Hematopoietic multipotent progenitor cell treated with erythropoietin and hydrocortisone succinate and interleukin-3 and kit ligand, for 8 days (in vitro differentiated cells): ENCODE results near the gene TNS3.

Source experiments
- DNase-seq: peaks from one replicate; pipeline ENCODE4 v3.0.0-alpha.2; 2015

The TNS3 gene

GRCh38 chr7:47231627-47232026, 350.3 kb downstream of the TNS3 start:
- DNase-seq: no peak

GRCh38 chr7:47231032-47231431, 350.9 kb downstream of the TNS3 start:
- no peak for DNase-seq

GRCh38 chr7:47228386-47229014, 353.4 kb downstream of the TNS3 start:
- DNase-seq: no peak

GRCh38 chr7:47227762-47228177, 354.1 kb downstream of the TNS3 start:
- no peak for DNase-seq

GRCh38 chr7:47226696-47227095, 355.2 kb downstream of the TNS3 start:
- DNase-seq: no peak

- DNase-seq: no peak
Measured at GRCh38 chr7:47225387-47226131, 356.4 kb downstream of the TNS3 start.
